ENCODE results near the gene SHROOM3.
"Not testable (repeated sequence)": the region's sequence is repeated elsewhere in the genome, so short reads cannot be mapped to it uniquely, and the experiment has no call there.

SHROOM3 gene

GRCh38 chr4:76407440-76408119 lies 27.4 kb upstream of the SHROOM3 start:
- no peak for TF ChIP-seq CTCF (IDR thresholded peaks at IDR 0.05; ENCODE audit: extremely low read depth, missing control alignments)
- DNase-seq (ENCODE audit: low spot score): no peak

DNA sequence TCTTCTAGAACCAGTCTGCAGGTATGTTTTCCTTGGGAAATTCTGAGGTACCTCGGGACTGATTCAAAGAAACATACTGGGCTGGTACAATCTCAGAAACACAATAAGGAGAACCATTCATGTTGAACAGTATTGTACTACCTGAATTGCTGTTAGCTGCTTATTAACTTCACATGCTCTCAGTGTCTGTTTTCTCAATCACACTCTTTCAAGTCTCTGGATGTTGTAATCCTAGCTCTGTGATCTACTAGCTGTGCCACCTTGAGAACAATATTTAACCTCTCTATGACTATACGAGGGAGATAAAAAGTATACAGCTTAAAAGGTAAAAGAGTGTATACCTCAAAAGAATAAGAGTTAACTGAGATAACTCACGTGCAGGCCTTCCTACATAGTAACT lies 24.4 kb upstream of the SHROOM3 start:
- TF ChIP-seq CTCF (IDR thresholded peaks at IDR 0.05; ENCODE audit: extremely low read depth, missing control alignments): no peak
- DNase-seq (ENCODE audit: low spot score): no peak

GRCh38 chr4:76420188-76420761 lies 14.8 kb upstream of the SHROOM3 start:
- no peak for DNase-seq (ENCODE audit: low spot score)
- TF ChIP-seq CTCF (IDR thresholded peaks at IDR 0.05; ENCODE audit: extremely low read depth, missing control alignments): no peak

DNA sequence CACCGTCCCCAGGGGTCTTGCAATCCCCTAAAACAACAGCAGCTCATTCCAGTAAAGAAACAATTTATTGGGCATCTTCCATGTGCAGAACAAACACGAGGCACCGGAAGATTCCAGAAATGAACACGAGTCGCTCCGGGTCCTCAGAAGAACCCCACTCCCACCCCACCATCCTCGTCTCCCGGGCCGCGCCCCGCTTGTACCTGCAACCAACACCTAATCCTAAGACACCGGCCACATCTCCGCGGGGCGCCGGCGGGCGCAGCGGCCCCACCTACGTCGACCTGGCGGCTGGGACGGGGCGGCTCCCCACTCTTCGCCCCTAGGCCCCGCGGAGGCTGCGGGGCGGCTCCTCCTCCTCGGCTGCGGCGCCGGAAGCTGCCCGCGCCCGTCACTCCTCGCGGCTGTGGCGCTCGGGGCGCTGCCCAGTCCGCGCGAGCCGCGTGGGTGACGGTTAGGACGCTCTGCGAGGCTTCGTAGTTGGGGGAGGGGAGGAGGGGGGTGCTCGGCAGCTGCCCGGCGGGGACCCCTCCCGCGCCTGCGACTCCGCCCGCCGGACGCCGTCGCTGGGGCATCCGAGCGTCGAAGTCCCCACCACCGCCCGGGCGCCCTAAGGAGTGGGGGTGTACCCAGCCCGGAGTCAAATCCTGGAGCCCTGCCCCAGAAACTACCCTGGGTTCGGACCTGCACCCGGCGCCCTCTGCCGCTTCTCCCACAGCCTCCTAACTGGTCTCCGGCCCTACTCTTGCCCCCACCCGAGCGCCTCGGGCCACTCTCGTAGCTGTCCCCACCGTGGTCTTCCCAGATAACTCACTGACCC lies 14.1 kb upstream of the SHROOM3 start, which contains the start of gene CCDC158:
CCDC158 (minus strand) TSS at position 380 of the 820 bp plus-strand sequence. CDS start 17,934 bp downstream, outside the sequence.
- DNase-seq (ENCODE audit: low spot score): peak; percentile 32
- no peak for TF ChIP-seq CTCF (IDR thresholded peaks at IDR 0.05; ENCODE audit: extremely low read depth, missing control alignments)

- DNase-seq (ENCODE audit: low spot score): not testable (repeated sequence)
These were observed 11.9 kb upstream of the SHROOM3 start for GRCh38 chr4:76423159-76423558.

GRCh38 chr4:76426272-76426671 lies 8.8 kb upstream of the SHROOM3 start:
- DNase-seq (ENCODE audit: low spot score): no peak

GRCh38 chr4:76429636-76430035 lies 5.4 kb upstream of the SHROOM3 start:
- DNase-seq (ENCODE audit: low spot score): no peak
- TF ChIP-seq CTCF (IDR thresholded peaks at IDR 0.05; ENCODE audit: extremely low read depth, missing control alignments): no peak

More at GRCh38 chr4:76426272-76426671, 8.8 kb upstream of the SHROOM3 start:
- TF ChIP-seq CTCF (IDR thresholded peaks at IDR 0.05; ENCODE audit: extremely low read depth, missing control alignments): no peak
